CD1c-positive myeloid dendritic cell (primary cell): ENCODE results near the gene LIMA1.
"Not testable (repeated sequence)": the region's sequence is repeated elsewhere in the genome, so short reads cannot be mapped to it uniquely, and the experiment has no call there.

Experiments
- DNase-seq: peaks from one replicate; pipeline ENCODE4 v3.0.0-alpha.2; 2016; ENCODE audit errors: extremely low spot score

LIMA1 gene

DNA sequence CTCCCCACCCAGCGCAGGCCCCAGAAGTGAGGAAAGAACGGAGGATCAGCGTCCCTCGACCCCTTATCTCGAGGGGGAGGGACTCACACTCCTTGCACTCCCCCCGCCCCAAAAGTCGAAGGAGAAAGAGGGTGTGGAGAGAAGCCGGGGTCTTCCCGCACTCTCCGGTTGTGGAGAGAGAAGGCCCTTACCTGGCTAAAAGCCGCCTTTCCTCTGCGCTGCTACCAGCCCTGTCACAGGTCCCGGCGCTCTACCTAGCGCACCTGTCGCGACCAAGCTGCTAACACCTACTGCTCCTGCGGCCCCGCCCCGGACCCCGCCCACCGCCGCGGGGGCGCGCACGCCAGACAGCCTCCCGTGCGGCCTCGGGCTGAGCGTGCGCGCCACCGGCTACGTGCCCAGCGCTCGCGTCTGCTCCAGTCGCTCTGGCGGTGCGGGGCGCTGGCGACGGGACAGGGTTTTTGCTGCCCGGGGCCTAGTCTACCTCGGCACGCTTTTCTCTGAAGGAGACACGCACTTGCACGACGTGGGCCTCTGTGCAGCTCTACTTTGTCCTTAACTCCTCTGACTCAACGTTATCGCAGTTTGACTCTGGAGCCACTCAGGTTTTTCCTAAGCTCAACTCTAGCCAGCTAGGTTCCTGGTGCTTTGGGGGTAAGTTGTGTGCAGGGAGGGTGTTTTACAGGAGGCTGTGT is at the start of gene LIMA1:
Gene LIMA1, minus strand, starts transcription at position 292 of the 695 bp plus-strand sequence. CDS start 34,769 bp downstream, outside the sequence.
- DNase-seq = peak; percentile 94

DNA sequence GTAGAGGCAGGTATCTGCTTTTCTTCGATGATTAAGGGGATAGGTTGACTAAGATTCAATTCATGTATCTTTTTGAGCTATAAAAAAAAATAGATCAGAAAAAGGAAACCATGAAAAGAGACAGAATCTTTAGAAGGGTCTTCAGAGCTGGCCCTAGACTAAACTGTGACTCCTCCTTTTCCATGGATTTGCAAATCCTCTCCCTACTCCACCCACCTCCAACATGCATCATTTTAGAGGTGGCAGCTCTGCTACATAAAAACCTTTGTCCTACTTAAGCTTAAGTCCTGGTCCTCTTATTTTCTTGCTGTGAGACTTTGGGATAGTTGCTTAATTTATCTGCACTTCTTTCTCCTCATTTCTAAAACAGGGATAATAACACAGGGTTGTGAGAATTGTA is 48.4 kb upstream of the LIMA1 start:
- DNase-seq = no peak

DNA sequence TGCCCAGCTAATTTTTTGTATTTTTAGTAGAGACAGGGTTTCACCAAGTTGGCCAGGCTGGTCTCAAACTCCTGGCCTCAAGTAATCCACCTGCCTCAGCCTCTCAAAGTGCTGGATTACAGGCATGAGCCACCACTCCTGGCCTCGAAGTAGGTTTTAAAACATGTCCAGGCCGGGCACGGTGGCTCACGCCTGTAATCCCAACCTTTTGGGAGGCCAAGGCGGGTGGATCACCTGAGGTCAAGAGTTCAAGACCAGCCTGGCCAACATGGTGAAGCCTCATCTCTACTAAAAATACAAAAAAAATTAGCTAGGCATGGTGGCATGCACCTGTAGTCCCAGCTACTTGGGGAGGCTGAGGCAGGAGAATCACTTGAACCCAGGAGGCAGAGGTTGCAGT is 45.3 kb upstream of the LIMA1 start:
- DNase-seq = not testable (repeated sequence)

- no peak for DNase-seq
Measured at GRCh38 chr12:50326590-50327284, 43.4 kb upstream of the LIMA1 start.

- DNase-seq = no peak
Measured at GRCh38 chr12:50325890-50326391, 42.6 kb upstream of the LIMA1 start.

DNA sequence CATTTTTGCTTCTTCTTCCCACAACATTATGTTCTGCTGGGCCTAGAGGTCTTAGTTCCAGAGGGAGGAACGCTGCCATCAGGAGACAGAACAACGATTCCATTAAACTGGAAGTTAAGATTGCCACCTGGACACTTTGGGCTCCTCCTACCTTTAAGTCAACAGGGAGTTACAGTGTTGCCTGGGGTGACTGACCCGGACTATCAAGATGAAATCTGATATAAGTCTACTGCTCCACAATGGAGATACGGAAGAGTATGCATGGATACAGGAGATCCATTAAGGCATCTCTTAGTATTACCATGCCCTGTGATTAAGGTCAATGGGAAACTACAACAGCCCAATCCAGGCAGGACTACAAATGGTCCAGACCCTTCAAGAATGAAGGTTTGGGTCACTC is 41.5 kb upstream of the LIMA1 start:
- not testable (repeated sequence) for DNase-seq

- not testable (repeated sequence) for DNase-seq
Measured at GRCh38 chr12:50324077-50324476, 40.8 kb upstream of the LIMA1 start.

- DNase-seq = no peak
Measured at GRCh38 chr12:50322206-50322605, 38.9 kb upstream of the LIMA1 start.

GRCh38 chr12:50317203-50317602 is 33.9 kb upstream of the LIMA1 start:
- no peak for DNase-seq

GRCh38 chr12:50315803-50316202 is 32.5 kb upstream of the LIMA1 start:
- no peak for DNase-seq

- peak; percentile 11 for DNase-seq
Measured at GRCh38 chr12:50314636-50315312, 31.5 kb upstream of the LIMA1 start.

- not testable (repeated sequence) for DNase-seq
Measured at GRCh38 chr12:50313971-50314370, 30.7 kb upstream of the LIMA1 start.

- no peak for DNase-seq
Measured at GRCh38 chr12:50313256-50313931, 30.1 kb upstream of the LIMA1 start.

DNA sequence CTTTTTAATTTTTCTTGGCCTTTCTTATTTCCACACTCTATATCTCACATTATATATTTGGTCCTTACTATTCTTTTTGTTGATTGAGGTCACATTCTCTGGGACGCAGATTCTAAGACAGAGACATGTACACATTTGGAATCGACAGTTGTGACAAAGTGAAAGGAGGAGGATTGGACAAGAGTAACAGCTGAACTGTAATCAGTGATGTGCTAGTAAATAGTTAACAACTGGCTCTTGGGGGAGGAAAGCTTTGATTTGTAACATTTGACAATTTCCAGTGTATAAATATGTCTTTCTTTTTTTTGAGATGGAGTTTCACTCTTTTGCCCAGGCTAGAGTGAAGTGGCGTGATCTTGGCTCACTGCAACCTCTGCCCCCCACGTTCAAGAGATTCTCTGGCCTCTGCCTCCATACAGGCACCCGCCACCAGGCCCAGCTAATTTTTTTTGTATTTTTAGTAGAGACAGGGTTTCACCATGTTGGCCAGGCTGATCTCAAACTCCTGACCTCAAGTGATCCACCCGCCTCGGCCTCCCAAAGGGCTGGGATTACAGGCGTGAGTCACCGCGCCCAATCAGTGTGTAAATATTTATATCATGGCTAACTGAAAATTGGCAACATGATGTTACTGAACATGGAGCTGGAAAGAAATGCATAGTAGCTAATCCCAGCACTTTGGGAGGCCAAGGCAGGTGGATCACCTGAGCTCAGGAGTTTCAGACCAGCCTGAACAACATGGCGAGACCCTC is 28.7 kb upstream of the LIMA1 start:
- DNase-seq = not testable (repeated sequence)

GRCh38 chr12:50309950-50310349 is 26.6 kb upstream of the LIMA1 start:
- DNase-seq = no peak

DNA sequence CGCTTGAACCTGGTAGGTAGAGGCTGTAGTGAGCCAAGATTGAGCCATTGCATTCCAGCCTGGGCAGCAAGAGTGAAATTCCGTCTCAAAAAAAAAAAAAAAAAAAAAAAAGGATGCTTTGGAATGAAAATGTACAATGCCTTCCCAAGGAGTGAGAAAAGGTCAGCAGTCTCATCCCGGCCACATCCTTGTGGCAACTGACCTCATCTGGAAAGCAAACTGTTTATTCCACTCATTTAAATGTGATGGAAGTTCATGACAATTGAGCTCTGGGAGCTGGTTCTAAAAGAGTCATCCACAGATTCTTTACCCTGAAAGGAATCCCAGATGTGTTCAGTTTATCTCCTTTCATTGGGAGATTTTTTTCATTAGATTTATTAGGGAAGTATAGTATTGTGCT is 19.4 kb upstream of the LIMA1 start:
- DNase-seq = no peak

DNA sequence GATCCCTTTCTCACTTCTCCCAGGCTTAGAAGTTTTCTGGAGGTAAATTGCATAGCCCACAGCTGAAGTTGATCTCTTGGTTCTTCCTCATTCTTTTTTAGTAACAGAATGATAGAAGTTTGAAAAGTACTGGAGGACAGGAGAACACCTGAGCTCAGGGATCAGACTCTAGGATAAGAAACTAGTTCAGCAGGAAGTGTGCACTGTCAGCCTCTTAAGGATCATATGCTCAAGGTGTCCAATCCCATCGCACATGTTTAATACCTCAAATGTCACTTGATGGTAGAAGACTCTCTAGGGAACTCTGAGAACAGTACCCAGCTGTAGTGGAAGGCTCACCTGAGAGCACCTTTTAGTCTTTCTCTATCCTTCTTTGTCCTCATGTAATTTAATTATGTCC is 14.7 kb upstream of the LIMA1 start:
- DNase-seq = no peak

DNA sequence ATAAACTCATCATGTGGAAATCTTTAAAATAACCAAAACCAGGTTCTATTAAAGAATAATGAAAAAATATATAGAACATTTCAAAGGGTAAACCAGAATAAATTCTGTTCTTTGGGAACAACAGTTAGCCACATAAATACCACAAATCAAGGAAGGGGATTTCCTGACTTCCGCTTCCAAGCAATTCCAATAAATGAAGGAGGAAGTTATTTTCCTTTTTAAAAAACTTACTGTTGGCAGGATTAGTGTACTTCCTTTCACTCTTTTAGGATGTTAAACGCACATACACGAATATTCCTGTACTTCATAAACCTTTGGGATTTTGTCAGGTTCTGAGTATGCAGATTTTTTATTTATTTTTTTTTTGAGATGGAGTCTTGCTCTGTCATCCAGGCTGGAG is 13.7 kb upstream of the LIMA1 start:
- DNase-seq = peak; percentile 69

DNA sequence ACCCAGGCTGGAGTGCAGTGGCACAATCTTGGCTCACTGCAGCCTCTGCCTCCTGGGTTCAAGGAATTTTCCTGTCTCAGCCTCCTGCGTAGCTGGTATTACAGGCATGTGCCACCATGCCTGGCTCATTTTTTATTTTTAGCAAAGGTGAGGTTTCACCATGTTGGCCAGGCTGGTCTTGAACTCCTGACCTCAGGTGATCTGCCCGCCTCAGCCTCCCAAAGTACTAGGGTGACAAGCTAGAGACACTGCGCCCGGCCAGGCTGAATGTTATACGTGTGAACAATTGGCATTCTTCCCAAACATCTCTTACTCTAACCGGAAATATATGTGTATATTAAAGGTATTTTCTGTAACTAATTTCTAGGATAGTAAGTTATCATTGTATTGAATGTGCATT is 13.2 kb upstream of the LIMA1 start:
- DNase-seq = no peak

DNA sequence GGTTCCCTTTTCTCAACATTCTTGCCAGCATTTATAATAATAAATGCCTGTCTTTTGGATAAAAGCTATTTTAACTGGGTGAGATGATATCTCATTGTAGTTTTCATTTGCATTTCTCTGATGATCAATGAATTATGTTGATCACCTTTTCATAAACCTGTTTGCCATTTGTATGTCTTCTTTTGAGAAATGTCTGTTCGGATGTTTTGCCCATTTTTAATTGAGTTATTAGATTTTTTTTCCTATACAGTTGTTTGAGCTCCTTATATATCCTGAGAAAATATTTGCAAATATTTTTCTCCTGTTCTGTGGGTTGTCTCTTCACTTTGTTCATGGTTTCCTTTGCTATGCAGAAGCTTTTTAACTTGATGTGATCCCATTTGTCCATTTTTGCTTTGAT is 8.1 kb upstream of the LIMA1 start:
- DNase-seq = no peak

DNA sequence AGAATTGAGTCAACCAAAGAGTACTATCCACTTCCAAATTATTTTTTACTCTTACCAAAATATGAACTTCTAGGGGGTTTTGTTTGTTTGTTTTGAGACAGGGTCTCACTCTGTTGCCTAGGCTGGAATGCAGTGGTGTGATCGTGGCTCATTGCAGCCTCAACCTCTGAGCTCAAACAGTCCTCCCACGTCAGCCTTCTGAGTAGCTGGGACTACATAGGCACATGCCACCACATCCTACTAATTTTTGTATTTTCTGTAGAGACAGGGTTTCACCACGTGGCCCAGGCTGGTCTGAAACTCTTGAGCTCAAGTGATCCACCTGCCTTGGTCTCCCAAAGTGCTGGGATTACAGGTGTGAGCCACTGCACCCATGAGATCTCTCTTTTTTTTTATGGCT is 7.4 kb upstream of the LIMA1 start:
- DNase-seq = not testable (repeated sequence)
